D721Med (cell line): Measurements from ENCODE around the gene MXRA8.

Experiments used
- DNase-seq: peaks from one replicate; pipeline ENCODE4 v3.0.0; 2011; ENCODE audit warnings: low spot score; ENCODE audit not compliant: insufficient read length
- FAIRE-seq: peaks from 2 replicates; lab custom pipeline; 2011; peaks lifted over from hg19 to GRCh38; lab: Jason Lieb, UNC
- TF ChIP-seq, protein P1 (sequence below): IDR thresholded peaks from 2 replicates; pipeline ENCODE4 v1.5.1; 2012; ENCODE audit warnings: mild to moderate bottlenecking, control low read depth; ENCODE audit not compliant: insufficient read depth; ENCODE audit errors: missing control alignments

Gene MXRA8

DNA sequence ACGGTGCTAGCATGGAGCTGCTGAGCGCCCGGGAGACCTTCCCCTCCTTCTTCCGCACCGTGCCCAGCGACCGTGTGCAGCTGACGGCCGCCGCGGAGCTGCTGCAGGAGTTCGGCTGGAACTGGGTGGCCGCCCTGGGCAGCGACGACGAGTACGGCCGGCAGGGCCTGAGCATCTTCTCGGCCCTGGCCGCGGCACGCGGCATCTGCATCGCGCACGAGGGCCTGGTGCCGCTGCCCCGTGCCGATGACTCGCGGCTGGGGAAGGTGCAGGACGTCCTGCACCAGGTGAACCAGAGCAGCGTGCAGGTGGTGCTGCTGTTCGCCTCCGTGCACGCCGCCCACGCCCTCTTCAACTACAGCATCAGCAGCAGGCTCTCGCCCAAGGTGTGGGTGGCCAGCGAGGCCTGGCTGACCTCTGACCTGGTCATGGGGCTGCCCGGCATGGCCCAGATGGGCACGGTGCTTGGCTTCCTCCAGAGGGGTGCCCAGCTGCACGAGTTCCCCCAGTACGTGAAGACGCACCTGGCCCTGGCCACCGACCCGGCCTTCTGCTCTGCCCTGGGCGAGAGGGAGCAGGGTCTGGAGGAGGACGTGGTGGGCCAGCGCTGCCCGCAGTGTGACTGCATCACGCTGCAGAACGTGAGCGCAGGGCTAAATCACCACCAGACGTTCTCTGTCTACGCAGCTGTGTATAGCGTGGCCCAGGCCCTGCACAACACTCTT lies 26.2 kb downstream of the MXRA8 start:
- FAIRE-seq (no peak), DNase-seq (no peak)
- TF ChIP-seq, protein P1, sequence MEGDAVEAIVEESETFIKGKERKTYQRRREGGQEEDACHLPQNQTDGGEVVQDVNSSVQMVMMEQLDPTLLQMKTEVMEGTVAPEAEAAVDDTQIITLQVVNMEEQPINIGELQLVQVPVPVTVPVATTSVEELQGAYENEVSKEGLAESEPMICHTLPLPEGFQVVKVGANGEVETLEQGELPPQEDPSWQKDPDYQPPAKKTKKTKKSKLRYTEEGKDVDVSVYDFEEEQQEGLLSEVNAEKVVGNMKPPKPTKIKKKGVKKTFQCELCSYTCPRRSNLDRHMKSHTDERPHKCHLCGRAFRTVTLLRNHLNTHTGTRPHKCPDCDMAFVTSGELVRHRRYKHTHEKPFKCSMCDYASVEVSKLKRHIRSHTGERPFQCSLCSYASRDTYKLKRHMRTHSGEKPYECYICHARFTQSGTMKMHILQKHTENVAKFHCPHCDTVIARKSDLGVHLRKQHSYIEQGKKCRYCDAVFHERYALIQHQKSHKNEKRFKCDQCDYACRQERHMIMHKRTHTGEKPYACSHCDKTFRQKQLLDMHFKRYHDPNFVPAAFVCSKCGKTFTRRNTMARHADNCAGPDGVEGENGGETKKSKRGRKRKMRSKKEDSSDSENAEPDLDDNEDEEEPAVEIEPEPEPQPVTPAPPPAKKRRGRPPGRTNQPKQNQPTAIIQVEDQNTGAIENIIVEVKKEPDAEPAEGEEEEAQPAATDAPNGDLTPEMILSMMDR, result no peak

DNA sequence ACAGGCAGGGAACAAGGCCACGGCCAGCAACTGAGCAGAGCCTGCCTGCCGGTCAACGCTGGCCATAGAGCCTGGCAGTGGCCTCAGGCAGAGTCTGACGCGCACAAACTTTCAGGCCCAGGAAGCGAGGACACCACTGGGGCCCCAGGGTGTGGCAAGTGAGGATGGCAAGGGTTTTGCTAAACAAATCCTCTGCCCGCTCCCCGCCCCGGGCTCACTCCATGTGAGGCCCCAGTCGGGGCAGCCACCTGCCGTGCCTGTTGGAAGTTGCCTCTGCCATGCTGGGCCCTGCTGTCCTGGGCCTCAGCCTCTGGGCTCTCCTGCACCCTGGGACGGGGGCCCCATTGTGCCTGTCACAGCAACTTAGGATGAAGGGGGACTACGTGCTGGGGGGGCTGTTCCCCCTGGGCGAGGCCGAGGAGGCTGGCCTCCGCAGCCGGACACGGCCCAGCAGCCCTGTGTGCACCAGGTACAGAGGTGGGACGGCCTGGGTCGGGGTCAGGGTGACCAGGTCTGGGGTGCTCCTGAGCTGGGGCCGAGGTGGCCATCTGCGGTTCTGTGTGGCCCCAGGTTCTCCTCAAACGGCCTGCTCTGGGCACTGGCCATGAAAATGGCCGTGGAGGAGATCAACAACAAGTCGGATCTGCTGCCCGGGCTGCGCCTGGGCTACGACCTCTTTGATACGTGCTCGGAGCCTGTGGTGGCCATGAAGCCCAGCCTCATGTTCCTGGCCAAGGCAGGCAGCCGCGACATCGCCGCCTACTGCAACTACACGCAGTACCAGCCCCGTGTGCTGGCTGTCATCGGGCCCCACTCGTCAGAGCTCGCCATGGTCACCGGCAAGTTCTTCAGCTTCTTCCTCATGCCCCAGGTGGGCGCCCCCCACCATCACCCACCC lies 27.0 kb downstream of the MXRA8 start, which contains the start of gene TAS1R3:
Gene TAS1R3, plus strand, starts transcription at position 213 of the 898 bp plus-strand sequence. Its CDS starts 66 bp downstream, at position 279.
- FAIRE-seq, result no peak
- TF ChIP-seq, protein P1, result no peak
- no peak for DNase-seq

DNA sequence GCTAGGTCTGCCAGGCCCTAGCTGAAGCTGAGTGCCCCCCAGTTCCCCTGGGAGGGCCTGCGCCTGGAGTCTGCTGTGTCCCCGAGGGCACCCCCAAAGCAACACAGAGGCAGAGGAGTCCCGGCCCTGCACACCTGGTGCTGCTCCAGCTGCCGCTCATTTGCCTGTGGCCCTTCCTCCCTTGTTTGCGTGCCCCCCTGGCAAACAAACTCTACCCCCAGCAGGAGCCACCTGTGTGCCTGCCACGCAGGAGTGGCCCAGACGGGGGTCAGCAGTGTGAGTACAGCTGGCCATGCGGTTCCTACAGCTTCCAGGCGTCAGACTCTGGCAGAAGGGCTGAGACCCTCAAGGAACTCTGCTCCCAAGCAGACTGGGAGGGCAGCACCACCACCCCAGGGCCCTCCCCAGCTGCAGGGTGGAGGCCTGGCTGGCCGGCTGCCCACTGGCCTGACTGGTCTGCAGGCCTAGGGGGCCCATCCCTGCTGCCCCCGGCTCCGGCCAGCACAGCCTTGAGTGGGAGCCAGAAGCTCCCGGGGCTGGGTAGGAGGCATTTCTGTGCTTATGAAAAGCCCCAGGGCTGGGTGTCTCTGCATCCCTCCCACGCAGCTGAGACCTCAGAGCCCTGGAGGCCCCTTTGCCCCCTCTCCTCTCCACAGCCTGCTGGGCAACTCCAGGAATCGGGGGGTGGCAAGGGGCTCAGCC lies 27.8 kb downstream of the MXRA8 start:
- DNase-seq (no peak), FAIRE-seq (no peak)
- TF ChIP-seq, protein P1, result no peak

DNA sequence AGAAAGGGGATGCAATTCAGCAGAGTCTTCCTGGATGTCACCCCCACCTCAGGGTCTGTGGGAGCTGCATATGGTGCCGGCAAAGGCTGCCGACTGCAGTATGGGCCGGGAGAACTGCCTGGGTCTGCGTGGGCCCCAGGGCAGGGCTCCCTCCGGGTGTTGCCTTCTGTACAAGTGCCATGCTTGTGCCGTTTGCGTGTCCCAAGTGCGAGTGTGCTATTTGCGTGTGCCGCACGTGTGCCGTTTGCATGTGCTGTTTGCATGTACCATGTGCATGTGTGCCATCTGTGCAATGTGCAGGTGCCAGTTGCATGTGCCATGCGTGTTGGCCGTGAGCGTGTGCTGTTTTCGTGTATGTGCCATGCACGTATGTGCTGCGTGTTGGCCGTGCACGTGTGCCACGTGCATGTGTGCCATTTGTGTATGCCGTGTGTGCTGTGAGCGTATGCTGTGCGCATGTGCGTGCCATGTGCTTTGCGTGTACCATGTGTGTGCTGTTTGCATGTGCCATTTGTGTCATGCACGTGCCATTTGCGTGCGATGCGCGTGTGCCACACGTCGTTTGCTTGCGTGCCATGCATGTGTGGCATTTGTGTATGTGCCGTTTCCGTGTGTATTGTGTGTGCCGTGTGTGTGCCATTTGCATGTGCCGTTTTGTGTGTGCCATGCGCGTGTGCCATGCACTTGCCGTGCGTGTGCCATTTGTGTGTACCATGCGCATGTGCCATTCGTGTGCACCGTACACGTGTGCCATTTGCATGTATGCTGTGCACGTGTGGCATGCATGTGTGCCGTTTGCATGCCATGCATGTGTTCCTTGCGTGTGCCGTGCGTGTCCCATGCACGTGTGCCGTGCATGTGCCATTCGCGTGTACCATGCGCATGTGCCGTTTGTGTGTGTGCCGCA lies 28.8 kb downstream of the MXRA8 start:
- FAIRE-seq (no peak), DNase-seq (no peak)

DNA sequence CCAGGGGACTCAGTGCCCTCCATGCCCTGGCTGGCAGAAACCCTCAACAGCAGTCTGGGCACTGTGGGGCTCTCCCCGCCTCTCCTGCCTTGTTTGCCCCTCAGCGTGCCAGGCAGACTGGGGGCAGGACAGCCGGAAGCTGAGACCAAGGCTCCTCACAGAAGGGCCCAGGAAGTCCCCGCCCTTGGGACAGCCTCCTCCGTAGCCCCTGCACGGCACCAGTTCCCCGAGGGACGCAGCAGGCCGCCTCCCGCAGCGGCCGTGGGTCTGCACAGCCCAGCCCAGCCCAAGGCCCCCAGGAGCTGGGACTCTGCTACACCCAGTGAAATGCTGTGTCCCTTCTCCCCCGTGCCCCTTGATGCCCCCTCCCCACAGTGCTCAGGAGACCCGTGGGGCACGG lies 30.1 kb downstream of the MXRA8 start:
- no peak for FAIRE-seq
- no peak for DNase-seq
- TF ChIP-seq, protein P1, result no peak

More for the DNA sequence above, 28.8 kb downstream of the MXRA8 start:
- TF ChIP-seq, protein P1, result no peak

DNA sequence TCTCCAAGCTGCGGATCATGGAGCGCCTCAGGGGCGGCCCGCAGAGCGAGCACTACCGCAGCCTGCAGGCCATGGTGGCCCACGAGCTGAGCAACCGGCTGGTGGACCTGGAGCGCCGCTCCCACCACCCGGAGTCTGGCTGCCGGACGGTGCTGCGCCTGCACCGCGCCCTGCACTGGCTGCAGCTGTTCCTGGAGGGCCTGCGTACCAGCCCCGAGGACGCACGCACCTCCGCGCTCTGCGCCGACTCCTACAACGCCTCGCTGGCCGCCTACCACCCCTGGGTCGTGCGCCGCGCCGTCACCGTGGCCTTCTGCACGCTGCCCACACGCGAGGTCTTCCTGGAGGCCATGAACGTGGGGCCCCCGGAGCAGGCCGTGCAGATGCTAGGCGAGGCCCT lies 31.1 kb downstream of the MXRA8 start:
- FAIRE-seq (no peak), DNase-seq (no peak)
- TF ChIP-seq, protein P1, result no peak
